NCI-H1436 treated with DMSO at 0.1 percent for 48 hours (cell line): ENCODE measurements around the gene PGGHG.

Experiments
- DNase-seq: peaks from one replicate; lab custom pipeline; 2025; lab: John Stamatoyannopoulos, UW

PGGHG gene

GRCh38 chr11:269146-269890 is 19.6 kb upstream of the PGGHG start:
- no peak for DNase-seq

- no peak for DNase-seq
These were observed 18.2 kb upstream of the PGGHG start for GRCh38 chr11:270451-271318.

GRCh38 chr11:271319-271715 is 17.6 kb upstream of the PGGHG start:
- DNase-seq: no peak

- DNase-seq: no peak
These were observed 16.6 kb upstream of the PGGHG start for GRCh38 chr11:272195-272930.

- DNase-seq: no peak
These were observed 16.1 kb upstream of the PGGHG start for GRCh38 chr11:272931-273198.

- DNase-seq: no peak
These were observed 12.7 kb upstream of the PGGHG start for GRCh38 chr11:276219-276618.

GRCh38 chr11:278001-278951 is 10.7 kb upstream of the PGGHG start, which contains the start of gene NLRP6:
Gene NLRP6 (plus strand): TSS chr11:278407. CDS start chr11:278570, 163 bp downstream.
- no peak for DNase-seq

GRCh38 chr11:279040-279965 is 9.6 kb upstream of the PGGHG start:
- no peak for DNase-seq

- DNase-seq: no peak
These were observed 8.8 kb upstream of the PGGHG start for GRCh38 chr11:279966-280705.

GRCh38 chr11:280706-281485 is 8.0 kb upstream of the PGGHG start:
- no peak for DNase-seq

- no peak for DNase-seq
These were observed 7.3 kb upstream of the PGGHG start for GRCh38 chr11:281486-282161.

- DNase-seq: no peak
These were observed 6.8 kb upstream of the PGGHG start for GRCh38 chr11:282171-282570.

GRCh38 chr11:282630-283360 is 6.1 kb upstream of the PGGHG start:
- no peak for DNase-seq

- no peak for DNase-seq
These were observed 5.4 kb upstream of the PGGHG start for GRCh38 chr11:283405-284104.

- DNase-seq: no peak
These were observed 4.6 kb upstream of the PGGHG start for GRCh38 chr11:284105-285020.
